HG03097 (cell line): ENCODE measurements around the gene EPAS1.
"Not testable (repeated sequence)": the region's sequence is repeated elsewhere in the genome, so short reads cannot be mapped to it uniquely, and the experiment has no call there.

Experiments
- ATAC-seq: cut with Tn5 transposase; IDR thresholded peaks from one replicate; pipeline ENCODE4 v1.9.1; 2021; ENCODE audit not compliant: unreplicated experiment, low FRiP score

The EPAS1 gene

DNA sequence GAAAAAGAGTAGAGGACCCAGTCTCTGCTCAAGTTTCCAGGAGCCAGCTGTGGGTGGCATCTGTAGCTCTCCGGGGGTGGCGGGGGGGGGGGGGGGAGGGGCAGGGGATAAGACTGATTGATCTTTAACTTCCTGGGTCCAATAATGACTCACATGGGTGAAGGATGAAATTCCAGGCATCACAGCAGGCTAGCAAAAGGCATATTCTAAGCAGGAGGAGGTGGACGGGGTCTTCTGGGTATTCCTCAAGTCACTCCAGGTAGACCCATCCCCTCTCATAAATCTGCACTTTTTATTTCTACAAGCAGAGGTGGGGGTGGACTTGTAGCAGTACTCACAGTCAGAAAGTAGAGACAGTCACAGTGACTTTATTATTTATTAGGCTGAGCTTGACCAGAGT, 96.7 kb downstream of the EPAS1 start:
- ATAC-seq: no peak

DNA sequence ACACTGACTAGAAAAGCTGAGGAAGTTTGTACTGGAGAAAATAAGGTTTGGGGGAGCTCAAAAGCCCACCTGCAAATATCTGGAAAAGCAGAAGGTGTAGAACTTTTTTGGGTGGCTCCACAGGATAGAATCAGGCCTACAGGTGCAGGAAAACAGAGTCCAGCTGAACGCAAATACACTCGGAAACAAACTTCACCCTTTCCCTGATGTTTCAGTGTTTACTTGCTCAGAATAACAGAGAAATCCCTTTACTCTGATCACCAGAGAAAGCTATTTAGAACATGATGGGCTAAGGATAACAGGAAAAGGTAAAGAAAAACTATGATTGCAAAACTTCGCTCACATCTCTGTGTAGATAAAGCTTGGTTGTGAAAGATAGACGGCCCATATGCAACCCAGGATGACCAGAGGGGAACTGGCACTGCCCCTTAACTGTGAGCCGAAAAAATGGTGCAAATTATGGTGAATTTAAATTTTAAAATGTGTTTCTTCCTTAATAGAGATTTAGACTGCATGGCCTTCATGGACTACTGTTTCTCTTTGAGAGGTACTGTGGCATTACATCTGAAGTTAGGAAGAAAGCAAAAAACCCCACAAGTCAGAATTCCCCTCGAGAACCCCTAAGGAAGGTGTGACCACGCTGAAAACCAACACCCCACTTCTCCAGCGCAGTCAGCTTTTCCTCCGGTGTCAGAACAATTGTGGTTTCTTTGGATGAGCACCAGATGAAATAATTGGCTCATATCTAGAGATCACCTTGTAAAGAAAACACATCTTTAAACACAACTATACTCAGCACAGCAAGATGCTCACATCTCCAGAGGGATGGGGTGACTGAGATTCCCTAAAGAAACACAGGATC, 97.7 kb downstream of the EPAS1 start:
- ATAC-seq: no peak

DNA sequence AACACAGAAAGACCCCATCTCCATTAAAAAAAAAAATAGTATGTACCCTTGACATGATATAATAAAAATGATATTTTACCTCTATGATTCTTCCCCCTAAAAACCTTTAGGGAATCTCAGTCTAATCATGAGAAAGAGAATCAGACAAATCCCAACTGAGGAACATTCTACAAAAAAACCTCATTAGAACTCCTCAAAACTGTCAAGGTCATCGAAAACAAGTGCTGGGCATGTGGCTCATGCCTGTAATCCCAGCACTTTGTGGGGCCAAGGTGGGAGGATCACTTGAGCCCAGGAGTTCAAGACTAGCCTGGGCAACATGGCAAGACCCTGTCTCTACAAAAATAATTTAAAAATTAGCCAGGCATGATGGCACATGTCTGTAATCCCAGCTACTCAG, 98.5 kb downstream of the EPAS1 start:
- not testable (repeated sequence) for ATAC-seq

DNA sequence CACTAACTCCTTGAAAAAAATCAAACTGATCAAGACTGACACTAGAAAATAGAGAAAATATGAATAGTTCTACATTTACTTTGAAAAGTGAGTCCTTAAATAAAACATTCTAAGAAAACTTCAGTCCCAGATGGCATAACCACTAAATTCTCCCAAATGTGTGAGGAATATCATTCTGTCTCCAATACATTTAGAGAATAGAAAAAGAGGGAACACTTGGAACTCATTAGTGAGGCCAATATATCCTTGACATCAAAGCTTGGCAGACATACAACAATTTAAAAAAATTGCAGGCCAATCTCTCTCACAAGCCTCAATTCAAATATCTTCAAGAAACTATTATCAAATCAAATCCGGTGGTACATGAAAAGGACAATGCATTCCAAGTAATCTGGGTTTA, 102.8 kb downstream of the EPAS1 start:
- no peak for ATAC-seq

DNA sequence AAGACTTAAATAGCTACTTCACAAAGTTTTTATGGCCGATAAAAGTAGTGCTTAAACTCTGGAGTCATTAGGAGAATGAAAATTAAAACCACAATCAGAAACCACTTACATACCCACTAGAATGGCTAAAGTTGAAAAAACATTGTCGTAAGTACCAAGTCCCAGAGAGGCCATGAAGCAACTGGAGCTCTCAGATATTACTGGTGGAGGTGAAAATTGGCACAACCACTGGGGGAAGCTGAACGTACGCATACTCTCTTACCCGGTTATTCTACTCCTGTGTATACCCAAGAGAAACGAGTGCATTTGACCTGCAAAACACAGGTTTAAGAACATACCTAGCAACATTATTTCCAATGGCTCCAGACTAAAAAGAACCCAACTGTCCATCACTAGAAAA, 105.7 kb downstream of the EPAS1 start:
- no peak for ATAC-seq

DNA sequence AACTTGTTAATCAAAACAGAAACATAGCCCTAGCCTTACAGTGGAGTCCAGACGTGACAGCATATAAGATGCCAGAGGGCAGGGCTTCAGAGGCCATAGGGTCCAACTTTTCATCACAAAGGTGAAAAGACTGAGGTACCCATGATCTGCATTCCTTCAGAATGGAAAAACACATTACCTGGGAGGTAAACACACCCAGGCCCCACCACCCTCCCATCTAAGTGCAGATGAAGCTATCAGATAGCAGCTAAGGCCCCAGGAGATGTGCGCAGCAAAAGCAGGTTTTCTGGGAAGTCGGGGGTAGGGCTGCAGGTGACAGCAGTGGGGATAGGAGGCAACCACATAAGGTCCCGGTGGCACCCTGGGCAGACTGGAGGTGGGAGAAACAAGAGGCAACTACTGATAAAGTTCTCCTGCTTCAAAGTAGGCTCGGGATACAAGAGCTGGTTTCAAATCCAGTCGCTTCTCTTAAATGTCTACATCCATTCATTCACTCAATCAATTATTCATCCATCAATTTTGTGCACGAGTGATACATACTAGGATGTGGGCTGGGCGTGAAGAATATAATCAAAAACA, 107.1 kb downstream of the EPAS1 start:
- ATAC-seq: no peak

DNA sequence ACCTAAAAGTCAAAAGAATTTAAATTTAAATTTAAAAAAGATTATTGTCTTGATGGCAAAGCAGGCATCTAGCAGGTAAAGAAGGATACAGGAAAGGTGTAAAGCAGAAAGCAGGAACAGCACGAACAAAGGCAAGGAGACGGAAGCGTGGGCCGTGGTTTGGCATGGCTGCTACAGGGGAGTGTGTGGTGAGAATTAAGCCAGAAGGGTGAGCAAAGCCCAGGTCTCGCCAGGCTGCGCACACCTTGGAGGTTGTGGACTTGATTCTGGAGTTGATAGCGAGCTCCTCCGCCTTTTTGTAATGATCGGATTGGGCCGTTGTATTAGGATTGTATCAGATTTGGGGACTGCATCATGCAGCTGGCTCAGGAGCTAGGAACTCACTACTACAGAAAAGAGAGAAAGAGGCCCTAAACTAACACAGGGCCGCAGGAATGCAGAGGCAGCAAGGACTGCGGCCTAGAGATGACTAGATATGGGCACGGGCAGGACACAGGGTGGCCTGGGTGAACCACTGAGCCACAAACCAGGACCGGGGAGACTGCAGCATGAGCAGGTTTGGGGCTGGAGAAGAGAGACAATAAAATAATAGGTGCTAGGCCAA, 110.7 kb downstream of the EPAS1 start:
- ATAC-seq: no peak

DNA sequence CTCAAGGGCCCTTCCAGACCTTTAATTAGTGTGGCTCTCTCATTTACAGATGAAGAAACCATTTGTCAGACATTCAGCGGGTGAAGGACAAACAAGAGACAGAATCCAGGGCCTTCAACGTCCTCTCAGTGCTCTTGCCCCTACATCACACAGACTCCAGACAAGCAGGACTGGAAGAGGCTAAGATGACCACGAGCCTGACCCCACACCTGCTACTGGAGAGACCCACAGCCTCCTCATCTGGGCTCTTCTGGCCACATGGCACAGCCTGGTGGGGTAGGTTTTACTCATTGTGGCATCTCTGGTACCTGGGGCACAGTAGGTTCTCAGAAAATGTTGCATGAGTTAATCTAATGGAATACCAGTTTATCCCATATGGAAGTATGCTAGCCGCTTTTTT, 112.5 kb downstream of the EPAS1 start:
- no peak for ATAC-seq

DNA sequence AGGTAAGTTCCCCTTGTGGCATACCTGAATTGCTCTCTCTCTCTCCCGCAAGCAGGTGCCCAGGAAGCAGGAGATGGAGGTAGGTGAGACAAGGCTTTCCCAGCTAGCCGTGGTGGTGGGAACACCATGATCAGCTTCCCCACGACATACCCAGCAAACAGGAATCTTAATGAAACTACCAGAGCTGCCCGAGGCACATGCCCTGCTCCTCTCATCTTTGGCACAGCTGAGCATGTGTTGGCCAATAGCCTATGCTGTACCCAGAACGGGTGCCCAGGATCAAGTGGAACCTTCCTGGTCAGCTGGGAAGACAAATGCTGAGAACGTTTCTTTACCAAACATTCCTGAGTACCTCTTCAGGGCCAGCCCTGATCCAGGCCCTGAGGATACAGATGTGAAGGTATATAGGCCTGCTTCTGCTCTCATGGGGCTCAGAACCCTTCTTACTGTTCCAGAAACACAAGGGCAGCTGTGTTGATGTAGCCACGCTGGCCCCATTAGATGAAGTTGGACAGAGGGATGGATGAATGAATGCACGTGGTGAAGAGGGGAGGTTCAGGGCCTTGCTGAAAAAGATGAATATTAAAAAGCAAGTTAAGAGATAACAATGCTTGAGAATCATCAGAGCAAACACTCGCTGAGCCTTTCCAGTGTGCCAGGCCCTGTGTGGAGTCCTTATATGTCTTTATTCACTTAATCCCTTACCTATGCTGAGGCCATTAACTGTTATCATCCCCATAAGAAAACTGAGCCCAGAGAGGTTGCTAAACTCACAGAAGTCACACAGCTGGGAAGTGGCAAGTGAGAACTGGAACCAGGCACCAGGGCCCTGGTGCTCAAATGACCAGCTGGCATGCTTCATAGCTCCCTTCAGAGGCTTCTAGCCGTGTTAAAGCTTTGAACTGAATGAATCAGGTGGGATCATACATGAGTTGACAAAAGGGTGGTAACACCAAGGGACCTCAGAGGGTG, 113.4 kb downstream of the EPAS1 start:
- ATAC-seq: no peak

DNA sequence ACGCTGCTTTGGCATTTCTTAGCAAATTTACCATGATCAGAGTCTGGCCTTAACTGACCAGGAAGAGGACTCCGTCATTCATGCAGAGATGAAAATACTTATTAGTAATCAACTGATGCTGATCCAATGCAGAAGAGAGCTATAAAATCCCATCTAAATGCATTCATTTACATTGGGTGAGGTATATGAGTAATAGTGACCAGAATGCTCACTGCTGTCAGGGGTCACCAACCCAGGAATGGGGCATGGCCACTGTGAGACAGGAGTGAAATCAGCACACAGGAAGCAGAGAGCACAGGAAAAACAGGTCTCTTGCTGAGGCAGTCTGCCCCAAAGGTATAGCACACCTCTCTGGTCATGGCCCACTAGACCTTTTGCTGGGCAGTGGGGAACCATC, 114.0 kb downstream of the EPAS1 start:
- ATAC-seq: no peak

DNA sequence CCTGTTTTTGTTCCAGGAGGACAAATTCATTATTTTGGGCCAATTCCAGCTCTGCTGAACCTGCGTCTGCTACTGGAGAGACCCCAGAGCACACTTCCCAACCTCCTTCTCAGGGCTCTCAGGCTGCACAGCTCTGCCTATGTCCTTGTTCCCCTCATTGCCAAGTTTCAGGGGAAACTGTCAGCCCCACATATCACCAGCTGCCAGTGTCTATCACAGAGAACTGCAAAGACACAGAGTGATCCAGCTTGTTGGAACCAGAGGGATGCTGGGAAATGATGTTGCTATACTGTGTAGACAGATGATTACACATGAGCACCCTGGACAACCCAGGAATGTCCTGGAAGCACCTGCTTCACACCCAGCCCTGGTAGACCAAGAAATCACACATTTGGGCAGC, 114.8 kb downstream of the EPAS1 start:
- ATAC-seq: no peak

DNA sequence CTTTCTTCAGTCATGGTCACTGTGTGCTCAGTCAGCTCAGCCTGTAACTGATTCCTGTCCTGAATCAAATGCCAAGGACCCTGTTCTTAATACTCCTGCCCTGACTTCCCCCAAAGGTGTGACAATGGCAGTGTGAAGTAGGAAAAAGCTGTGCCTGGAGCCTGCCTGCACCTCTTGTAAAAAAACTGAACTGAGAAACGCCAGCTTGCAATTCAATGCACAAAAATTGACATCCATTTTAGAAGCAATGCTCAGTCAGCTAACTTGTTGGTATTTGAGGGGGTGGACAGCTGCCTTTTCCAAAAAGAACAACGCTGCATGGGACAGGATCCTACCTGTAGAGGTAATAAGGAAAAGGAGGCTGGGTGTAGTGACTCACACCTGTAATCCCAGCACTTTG, 115.9 kb downstream of the EPAS1 start:
- ATAC-seq: no peak

DNA sequence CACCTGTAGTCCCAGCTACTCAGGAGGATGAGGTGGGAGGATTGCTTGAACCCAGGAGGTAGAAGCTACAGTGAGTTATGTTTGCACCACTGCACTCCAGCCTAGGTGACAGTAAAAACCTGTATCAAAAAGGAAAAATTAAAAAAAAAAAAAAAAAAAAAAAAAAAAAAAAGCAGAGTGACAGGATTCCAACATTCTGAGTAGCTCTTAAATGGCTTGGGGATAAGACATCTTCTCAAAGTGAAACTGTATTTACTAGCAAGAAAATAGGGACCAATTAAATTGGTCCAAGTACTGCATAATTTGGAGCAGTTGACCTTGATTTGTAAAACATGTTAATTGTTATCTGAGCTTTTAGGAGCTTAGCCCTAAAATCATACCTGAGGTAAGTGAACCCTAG, 116.4 kb downstream of the EPAS1 start:
- no peak for ATAC-seq

DNA sequence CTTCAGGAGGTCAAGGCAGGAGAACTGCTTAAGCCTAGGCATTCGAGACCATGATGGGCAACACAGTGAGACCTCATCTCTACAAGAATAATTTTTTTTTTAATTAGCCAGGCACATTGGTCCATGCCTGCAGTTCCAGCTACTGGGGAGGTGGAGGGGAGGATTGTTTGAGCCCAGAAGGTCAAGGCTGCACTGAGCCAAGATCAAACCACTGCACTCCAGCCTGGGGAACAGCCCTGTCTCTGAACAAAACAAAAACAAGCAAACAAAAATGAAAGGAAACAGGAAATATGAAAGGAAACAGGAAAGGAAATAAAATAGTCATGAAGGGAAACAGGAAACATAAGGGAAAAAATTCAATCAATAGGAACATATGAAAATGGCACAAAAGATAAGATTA, 117.5 kb downstream of the EPAS1 start:
- ATAC-seq: no peak

DNA sequence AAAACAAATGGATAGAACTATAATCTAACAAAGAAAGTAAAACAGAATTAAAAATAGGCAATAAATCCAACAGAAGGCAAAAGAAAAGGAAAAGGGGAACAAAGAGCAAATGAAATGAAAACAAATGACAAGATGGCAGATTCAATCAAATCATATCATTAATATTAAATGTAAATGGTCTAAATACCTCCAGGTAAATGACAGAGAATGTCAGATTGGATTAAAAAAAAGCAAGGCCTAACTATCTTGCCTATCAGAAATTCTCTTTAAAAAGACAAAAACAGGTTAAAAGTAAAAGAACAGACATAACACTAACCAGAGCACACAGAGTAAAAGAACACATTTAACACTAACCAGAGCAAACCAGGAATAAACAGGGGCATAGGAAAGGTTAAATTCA, 119.1 kb downstream of the EPAS1 start:
- no peak for ATAC-seq

DNA sequence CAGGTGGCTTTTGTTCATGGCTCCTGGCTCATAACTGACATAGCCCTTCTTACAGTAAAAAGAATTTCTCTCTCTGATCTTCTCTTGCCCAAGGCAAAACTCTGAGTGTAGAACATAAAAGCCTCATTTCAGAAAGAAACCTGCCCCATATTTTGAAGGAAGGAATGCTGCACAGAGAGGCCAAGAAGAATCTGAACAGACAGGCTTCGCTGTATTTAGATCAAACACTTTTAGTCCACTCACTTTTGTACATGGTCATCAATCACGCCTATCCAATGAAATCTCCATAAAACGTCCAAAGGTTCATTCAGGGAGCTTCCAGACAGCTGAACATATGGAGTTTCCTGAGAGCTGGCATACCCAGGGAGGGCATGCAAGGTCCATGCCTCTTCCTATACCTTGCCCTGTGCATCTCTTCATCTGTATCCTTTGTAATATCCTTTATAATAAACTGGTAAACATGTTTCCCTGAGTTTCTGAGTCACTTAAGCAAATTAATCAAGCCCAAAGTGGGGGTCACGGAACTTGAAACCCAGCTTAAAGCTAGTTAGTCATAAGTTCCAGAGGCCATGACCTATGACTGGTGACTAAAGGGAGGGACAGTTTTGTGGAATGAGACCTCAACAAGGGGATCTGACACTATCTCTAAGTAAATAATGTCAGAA, 119.7 kb downstream of the EPAS1 start:
- no peak for ATAC-seq

DNA sequence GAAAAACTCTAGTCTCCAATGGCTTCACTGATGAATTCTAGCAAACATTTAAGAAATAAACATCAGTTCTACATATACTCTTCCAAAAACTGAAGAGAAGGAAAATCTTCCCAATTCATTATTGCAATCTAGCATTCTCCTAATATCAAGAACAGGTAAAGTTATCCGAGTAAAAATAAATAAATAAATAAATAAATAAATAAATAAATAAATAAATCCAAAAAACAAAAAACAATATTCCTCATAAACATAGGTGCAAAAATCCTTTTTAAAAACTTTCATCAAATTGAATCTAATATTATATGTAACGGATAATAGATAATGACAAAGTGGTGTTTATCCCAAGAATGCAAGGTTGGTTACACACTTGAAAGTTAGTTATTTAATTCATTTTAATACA, 123.7 kb downstream of the EPAS1 start:
- ATAC-seq: no peak

DNA sequence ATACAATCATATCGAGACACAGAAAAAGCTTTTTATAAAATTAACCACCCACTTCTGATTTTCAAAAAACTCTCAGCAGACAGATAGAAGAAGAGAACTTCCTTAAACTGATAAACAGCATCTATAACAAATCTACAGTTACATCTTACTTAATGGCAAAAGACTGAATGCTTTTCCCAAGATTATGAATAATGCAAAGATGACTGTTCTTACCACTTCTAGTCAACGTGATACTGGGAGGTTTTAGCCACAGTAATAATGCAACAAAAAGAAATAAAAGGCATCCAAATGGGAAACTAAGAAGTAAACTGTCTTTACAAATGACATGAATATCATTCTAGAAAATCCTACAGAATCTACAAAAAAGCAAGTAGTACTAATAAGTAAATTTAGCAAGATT, 124.2 kb downstream of the EPAS1 start:
- no peak for ATAC-seq

DNA sequence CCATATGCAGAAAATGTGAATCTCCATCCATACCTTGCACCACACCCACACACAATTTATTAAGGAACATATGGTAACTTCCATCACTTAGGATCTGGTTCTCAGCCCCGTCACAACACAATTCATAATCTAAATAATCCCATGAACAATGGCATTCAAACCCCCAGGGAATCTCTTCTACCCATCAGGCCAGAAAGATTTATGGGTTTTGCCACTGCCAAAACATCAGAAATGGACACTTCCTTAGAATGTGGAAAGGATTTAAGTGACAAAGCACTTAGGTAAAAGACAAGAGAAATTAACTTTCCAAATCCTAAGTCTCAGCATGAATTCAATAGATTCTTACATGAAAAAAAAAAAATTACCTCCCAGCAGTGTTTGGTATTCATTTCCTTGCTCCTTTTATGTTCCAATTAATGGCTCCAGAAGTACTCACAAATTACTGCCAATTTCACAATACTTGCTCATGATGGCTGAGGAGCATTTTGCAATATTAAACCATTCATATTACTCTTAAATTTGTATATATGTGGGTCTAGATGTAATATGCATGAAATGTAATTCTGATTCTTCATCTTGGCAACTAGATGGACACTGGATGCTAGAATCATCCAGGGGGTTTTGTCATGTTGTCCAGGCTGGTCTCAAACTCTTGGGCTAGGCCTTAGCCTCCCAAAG, 125.6 kb downstream of the EPAS1 start:
- ATAC-seq: no peak

DNA sequence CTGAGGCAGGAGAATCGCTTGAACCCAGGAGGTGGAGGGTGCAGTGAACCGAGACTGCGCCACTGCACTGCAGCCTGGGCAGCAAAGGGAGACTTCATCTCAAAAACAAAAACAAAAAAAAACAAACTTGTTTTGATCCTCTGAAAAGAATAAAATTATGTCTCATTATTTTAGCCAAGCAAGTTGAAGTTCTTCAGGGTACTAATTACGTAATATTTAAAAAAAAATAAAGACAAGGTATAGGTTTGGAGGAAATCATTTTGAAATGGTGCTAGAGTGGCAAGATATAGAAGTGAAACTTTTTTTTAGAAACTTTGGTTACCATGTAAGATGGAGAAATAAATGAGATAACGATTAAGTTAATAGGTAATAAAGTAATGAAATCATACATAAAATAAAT, 127.7 kb downstream of the EPAS1 start:
- ATAC-seq: no peak
